ENCODE results near the gene UBXN6.

- TF ChIP-seq POLR2AphosphoS5 (IDR thresholded peaks at IDR 0.05; ENCODE audit: low read depth) (no peak), GABPA (IDR thresholded peaks at IDR 0.05; ENCODE audit: low read depth) (no peak), REST (IDR thresholded peaks at IDR 0.05; ENCODE audit: insufficient replicate concordance, low read depth) (no peak)
Observed at GRCh38 chr19:4446704-4447200, 10.8 kb downstream of the UBXN6 start.
